ENCODE data around the gene HEG1. TPM values are rescaled to one million over a fixed set of nuclear protein-coding genes. Genes with fewer than 3 reads are reported as not detected.

The HEG1 gene
- total and polyA plus RNA-seq, 5 donors, result 42.3 to 193 (median 145) TPM

DNA sequence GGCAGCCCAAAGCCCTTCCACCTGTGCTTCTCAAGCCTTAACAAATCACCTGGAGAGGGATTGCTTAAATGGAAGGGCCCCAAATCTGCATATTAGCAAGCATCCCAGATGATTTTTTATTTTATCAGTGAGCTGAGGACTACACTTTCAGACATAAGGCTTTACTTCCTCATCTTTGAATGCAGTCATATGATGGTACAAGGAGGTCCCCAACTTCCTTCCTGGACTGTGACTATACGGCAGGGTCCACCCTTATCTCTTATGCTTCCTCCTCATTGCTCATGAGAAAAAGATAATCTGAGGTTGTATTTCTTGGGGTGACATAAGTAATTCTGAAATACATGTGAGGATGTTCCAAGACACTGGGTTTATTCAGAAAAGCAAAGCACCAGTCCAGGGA, 13.7 kb upstream of the HEG1 start:
- Histone ChIP-seq H3K27ac (ENCODE audit: low read length) (no peak overlapping the region), H3K4me3 (ENCODE audit: low read length) (no peak overlapping the region), H3K4me1 (ENCODE audit: control insufficient read depth, insufficient read depth, low read length) (peaks cover 2% of the 10 kb centered on the region), H3K9me3 (ENCODE audit: control insufficient read depth, low read length) (no peaks in the 10 kb centered on the region), H3K27me3 (ENCODE audit: control insufficient read depth, insufficient read depth) (no peaks in the 10 kb centered on the region)
- WGBS, result 38% methylated on average over 1 of the region's 1 CpG
- DNase-seq (no peak), ATAC-seq (peak in 1 of 2 donors; percentile 21)
- intact Hi-C loops (cut with DNase I), result no loop called here

DNA sequence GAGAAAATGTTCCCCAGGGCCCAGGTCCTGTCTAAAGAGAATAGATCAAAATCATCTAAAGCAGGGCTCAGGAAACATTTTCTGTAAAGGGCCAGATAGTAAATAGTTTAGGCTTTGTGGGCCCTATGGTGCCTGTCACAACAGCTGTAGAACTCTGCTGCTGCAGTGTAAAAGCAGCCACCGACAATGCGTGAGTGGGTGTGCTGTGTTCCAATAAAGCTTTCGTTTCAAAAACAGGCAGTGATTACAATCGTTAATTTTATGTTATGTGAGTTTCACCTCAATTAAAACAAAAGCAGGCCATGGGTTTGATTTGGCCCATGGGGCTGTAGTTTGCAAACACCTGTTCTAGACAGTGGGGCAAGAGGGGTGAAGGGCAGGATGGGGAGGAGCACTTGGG, 12.5 kb upstream of the HEG1 start:
- no peak overlapping the region for H3K27ac ChIP-seq (ENCODE audit: low read length)
- WGBS, result 87% methylated on average over 4 of the region's 4 CpGs
- H3K4me1 ChIP-seq (ENCODE audit: control insufficient read depth, insufficient read depth, low read length), result peaks cover 6% of the 10 kb centered on the region
- ATAC-seq (no peak), DNase-seq (no peak)
- H3K27me3 ChIP-seq (ENCODE audit: control insufficient read depth, insufficient read depth), result no peaks in the 10 kb centered on the region
- no peak overlapping the region for H3K4me3 ChIP-seq (ENCODE audit: low read length)
- H3K9me3 ChIP-seq (ENCODE audit: control insufficient read depth, low read length), result no peaks in the 10 kb centered on the region
- intact Hi-C loops (cut with DNase I), result no loop called here

DNA sequence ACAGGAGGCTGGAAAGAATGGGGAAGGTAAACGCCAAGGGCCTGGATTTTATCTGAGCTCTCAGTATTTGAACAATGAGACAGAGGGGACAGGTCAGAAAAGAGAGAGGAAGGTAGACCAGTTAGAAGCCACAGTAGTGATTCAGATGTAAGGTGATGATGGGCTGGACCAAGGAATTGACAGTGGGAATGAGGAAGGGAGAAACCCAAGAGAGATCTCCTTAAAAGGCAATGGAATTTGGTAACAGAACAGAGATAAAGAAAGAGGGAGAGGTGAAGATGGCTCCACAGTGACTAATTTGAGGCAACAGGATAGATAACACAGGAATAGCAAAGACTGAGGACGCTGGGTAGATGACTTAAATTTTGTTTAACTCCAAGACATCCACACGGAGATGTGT, 11.4 kb upstream of the HEG1 start:
- Histone ChIP-seq H3K4me1 (ENCODE audit: control insufficient read depth, insufficient read depth, low read length) (peaks cover 12% of the 10 kb centered on the region), H3K27me3 (ENCODE audit: control insufficient read depth, insufficient read depth) (no peaks in the 10 kb centered on the region), H3K27ac (ENCODE audit: low read length) (peak overlapping the region; percentile 37), H3K9me3 (ENCODE audit: control insufficient read depth, low read length) (no peaks in the 10 kb centered on the region), H3K4me3 (ENCODE audit: low read length) (no peak overlapping the region)
- DNase-seq (no peak), ATAC-seq (peak in 1 of 2 donors; percentile 16)
- 66% methylated on average over 3 of the region's 3 CpGs for WGBS
- intact Hi-C loops (cut with DNase I), result no loop called here

DNA sequence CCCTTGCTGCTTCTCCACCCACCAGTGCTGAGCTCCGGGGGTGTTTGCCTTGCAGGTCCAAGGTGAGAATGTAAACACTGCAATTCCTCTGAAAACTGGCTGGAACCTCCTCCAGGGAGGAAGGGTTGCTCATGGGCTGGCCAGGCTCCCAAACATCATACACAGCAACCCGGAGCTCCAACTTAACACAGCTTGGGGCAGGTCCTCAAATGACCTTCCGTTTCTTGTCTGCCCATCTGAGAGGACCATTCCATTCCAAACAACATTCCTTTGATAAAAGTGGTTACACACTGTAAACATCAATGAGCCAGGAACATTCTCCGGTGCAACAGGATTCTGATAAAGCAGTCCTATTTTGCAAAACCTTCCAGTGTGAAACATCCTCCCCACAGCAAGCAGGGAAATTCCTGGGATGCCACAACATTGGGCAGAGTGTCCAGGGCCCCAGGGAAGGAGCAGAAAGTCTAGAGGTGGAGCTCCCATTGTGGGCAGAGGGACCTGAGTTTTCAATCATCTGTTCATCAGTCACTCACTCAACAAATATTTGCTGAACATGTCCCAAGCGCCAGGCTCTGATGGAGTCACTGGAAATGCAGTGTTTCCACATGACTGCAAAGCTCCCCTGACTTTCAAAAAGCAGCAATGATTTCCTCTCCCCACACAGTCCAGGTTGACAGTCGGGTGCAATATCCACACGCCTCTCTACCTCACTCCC, 7.3 kb upstream of the HEG1 start:
- Histone ChIP-seq H3K4me1 (ENCODE audit: control insufficient read depth, insufficient read depth, low read length) (peaks cover 25% of the 10 kb centered on the region), H3K4me3 (ENCODE audit: low read length) (no peak overlapping the region), H3K27ac (ENCODE audit: low read length) (peak overlapping the region; percentile 94), H3K9me3 (ENCODE audit: control insufficient read depth, low read length) (no peaks in the 10 kb centered on the region), H3K27me3 (ENCODE audit: control insufficient read depth, insufficient read depth) (no peaks in the 10 kb centered on the region)
- ATAC-seq (peak; percentile 65 to 72), DNase-seq (peak in 2 of 3 donors; percentile 47 to 75)
- WGBS, result 31% methylated on average over 7 of the region's 7 CpGs
- intact Hi-C loops (cut with DNase I), result no loop called here

DNA sequence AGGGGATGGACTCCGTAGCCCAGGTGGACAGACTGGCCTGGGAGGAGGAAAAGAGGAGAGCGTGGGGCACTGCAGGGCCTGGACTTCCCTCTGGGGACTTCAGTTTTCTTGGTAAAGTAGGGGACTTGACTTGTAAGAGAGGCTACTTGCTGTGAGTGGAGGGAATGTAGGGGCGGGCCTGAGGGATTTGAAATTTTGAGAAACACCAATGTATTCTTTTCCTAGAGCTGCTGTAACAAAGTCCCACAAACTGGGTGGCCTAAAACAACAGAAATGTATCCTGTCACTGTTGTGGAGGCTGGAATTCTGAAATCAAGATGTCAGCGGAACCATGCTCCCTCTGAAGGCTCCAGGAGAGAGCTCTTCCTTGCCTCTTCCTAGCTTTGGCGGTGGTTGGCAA, 5.8 kb upstream of the HEG1 start:
- peak overlapping the region; percentile 82 for H3K27ac ChIP-seq (ENCODE audit: low read length)
- ATAC-seq (peak; percentile 0 to 5), DNase-seq (no peak)
- peaks cover 31% of the 10 kb centered on the region for H3K4me1 ChIP-seq (ENCODE audit: control insufficient read depth, insufficient read depth, low read length)
- peak overlapping the region; percentile 8 for H3K4me3 ChIP-seq (ENCODE audit: low read length)
- H3K9me3 ChIP-seq (ENCODE audit: control insufficient read depth, low read length), result no peaks in the 10 kb centered on the region
- intact Hi-C loops (cut with DNase I), result no loop called here
- 53% methylated on average over 5 of the region's 5 CpGs for WGBS
- no peaks in the 10 kb centered on the region for H3K27me3 ChIP-seq (ENCODE audit: control insufficient read depth, insufficient read depth)

DNA sequence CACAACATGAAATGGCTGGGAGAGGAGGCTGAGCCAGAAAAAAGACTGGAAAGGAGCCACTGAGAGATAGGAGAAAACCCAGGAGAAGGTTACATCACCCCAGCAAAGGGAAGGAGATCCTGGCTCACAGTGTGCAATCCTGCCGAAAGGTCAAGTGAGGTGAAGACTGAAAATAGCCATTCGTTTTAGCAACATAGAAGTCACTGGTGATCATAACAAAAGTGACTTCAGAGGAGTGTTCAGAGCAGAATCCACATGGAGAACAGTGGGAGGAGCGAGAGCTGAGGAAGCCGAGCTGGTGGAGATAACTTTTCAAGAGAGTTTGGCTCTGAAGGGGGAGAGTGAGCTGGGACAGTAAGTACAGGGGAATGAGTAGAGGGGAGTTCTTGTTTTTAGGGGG, 5.4 kb upstream of the HEG1 start:
- intact Hi-C loops (cut with DNase I), result no loop called here
- H3K9me3 ChIP-seq (ENCODE audit: control insufficient read depth, low read length), result no peaks in the 10 kb centered on the region
- H3K4me1 ChIP-seq (ENCODE audit: control insufficient read depth, insufficient read depth, low read length), result peaks cover 31% of the 10 kb centered on the region
- peak overlapping the region; percentile 8 for H3K4me3 ChIP-seq (ENCODE audit: low read length)
- peak overlapping the region; percentile 82 for H3K27ac ChIP-seq (ENCODE audit: low read length)
- H3K27me3 ChIP-seq (ENCODE audit: control insufficient read depth, insufficient read depth), result no peaks in the 10 kb centered on the region
- WGBS, result 15% methylated on average over 4 of the region's 4 CpGs
- peak; percentile 60 to 86 (median 63) for DNase-seq
- ATAC-seq, result peak; percentile 83 to 84

DNA sequence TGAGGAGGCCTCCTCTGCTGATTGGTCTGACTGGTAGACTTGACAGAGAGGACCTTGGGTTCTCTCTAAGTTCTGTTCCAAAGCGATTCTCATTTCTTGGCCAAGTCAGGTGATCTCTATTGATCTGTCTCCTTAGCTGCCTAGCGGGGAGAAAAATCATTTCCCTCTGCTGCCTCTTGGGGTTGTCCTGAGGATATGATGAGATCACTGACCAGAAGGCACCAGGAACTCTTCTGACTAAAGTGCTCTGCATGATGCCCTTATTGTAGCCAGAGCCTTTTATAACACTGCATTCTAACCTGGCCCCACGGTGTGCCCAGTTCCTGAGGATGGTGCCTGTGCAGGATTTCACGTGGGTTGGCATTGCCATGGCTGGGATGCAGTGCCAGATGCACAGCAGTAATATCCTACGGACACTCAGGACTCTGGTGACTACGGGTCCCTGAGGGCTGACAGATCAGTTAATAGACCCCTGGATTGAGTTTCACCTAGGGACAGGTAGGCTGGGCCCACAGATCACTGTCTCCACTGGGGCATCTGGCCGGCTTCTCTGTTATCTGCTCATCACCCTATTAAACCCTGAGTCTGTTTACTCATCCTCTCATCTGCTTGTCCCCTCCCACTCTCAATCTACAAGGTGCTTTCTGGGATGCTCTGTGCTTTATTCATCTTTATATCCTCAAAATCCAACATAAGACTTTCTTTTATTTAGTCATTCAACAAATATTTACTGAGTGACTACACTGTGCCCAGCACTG, 3.9 kb upstream of the HEG1 start:
- ATAC-seq, result no peak
- H3K27ac ChIP-seq (ENCODE audit: low read length), result no peak overlapping the region

DNA sequence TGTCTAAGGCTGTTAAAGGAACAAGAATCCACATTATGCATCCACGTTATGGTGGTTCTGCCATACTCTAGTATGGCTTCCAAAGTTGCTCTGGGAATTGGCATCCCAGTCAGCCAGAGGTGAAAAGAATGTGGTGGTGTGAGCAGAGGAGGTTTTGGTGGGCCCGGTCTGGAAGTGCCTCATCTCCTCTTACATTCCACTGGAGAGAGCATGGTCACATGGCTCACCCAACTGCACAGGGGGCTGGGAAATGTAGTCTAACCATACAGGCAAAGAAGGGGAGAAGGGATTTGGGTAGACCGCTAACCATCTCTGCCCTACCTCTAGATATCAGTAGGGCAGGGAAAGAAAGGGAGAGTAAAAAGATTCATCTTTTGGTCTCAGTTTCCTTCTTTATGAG, 3.2 kb upstream of the HEG1 start:
- ATAC-seq, result no peak
- Histone ChIP-seq H3K27ac (ENCODE audit: low read length) (no peak overlapping the region), H3K4me1 (ENCODE audit: control insufficient read depth, insufficient read depth, low read length) (peaks cover 31% of the 10 kb centered on the region), H3K27me3 (ENCODE audit: control insufficient read depth, insufficient read depth) (no peaks in the 10 kb centered on the region), H3K4me3 (ENCODE audit: low read length) (no peak overlapping the region), H3K9me3 (ENCODE audit: control insufficient read depth, low read length) (no peaks in the 10 kb centered on the region)
- no peak for DNase-seq
- WGBS, result 86% methylated on average over 3 of the region's 3 CpGs
- intact Hi-C loops (cut with DNase I), result loop anchor here in 2 of 4 donors (5.0 to 10.0 kb wide), 2 partner anchors 83 to 86 kb away; no protein-coding TSS in a partner anchor

More for the DNA sequence above, 3.9 kb upstream of the HEG1 start:
- Histone ChIP-seq H3K27me3 (ENCODE audit: control insufficient read depth, insufficient read depth) (no peaks in the 10 kb centered on the region), H3K4me3 (ENCODE audit: low read length) (no peak overlapping the region), H3K4me1 (ENCODE audit: control insufficient read depth, insufficient read depth, low read length) (peaks cover 31% of the 10 kb centered on the region), H3K9me3 (ENCODE audit: control insufficient read depth, low read length) (no peaks in the 10 kb centered on the region)
- no peak for DNase-seq
- WGBS, result 82% methylated on average over 7 of the region's 7 CpGs
- intact Hi-C loops (cut with DNase I), result loop anchor here in 2 of 4 donors (5.0 to 10.0 kb wide), 2 partner anchors 83 to 85 kb away; no protein-coding TSS in a partner anchor

DNA sequence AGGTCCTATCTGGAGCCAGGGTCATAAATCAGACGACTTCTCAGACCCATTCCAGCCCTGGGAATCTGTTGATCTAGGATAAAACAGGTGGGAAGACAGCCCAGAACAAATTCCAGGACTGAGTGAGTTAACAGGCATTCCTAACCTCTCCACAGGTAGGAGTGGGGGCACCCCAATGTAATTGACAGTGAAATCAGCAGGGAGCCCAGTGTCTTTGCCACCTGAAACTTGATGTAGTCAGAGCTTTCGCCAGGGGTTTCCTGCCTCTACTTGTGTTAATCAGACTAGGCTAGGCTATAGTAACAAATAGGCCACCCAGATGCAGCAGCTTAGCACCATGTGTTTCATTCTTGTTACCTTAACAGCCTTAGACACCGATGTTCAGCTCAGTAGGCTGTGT, 2.7 kb upstream of the HEG1 start:
- no peaks in the 10 kb centered on the region for H3K9me3 ChIP-seq (ENCODE audit: control insufficient read depth, low read length)
- no peak overlapping the region for H3K4me3 ChIP-seq (ENCODE audit: low read length)
- DNase-seq (no peak), ATAC-seq (no peak)
- H3K4me1 ChIP-seq (ENCODE audit: control insufficient read depth, insufficient read depth, low read length), result peaks cover 32% of the 10 kb centered on the region
- H3K27me3 ChIP-seq (ENCODE audit: control insufficient read depth, insufficient read depth), result no peaks in the 10 kb centered on the region
- H3K27ac ChIP-seq (ENCODE audit: low read length), result peak overlapping the region; percentile 18
- WGBS, result 92% methylated on average over 3 of the region's 3 CpGs
- intact Hi-C loops (cut with DNase I), result loop anchor here in 2 of 4 donors (5.0 to 10.0 kb wide), 2 partner anchors 84 to 86 kb away; no protein-coding TSS in a partner anchor

DNA sequence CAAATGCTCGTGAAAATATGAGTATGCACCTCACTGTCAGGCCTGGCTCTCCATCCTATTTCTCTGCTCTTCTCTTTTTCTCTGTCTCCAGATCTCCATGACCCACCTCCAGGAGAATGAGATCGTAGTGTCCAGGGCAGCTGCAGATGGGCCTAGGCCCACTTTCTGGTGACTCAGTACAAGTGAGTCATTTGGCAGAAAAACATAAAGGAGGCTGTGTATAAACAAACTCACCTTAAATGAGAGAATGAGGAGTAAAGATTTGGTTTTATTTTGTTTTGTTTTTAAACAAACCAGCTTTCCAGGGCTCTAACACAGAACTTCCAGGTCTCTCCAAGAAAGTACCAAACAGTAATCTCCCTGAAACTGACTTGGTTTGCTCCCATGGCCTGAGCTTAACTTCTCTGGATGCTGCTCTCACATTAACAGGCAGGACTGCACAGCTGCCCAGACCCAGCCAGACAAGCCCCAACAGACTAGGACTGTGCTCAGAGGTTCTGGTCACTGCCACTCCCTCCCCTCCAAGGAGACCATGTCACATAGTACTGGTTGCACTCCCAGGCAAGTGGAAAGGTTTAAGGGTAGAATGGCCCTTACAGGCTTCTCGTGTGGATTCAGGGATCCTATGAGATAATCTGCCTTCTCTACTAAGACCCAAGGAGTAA, 1.5 kb upstream of the HEG1 start:
- Histone ChIP-seq H3K27ac (ENCODE audit: low read length) (peak overlapping the region; percentile 83), H3K4me3 (ENCODE audit: low read length) (no peak overlapping the region), H3K4me1 (ENCODE audit: control insufficient read depth, insufficient read depth, low read length) (peaks cover 33% of the 10 kb centered on the region), H3K27me3 (ENCODE audit: control insufficient read depth, insufficient read depth) (no peaks in the 10 kb centered on the region), H3K9me3 (ENCODE audit: control insufficient read depth, low read length) (no peaks in the 10 kb centered on the region)
- intact Hi-C loops (cut with DNase I), result loop anchor here in 2 of 4 donors (5.0 to 10.0 kb wide), 2 partner anchors 85 to 87 kb away; no protein-coding TSS in a partner anchor
- ATAC-seq (no peak), DNase-seq (no peak)
- 65% methylated on average over 3 of the region's 3 CpGs for WGBS

All from right cardiac atrium (tissue), 5 donors.